DOHH2 (cell line): ENCODE measurements around the gene KNSTRN.

Source experiments
- EZH2phosphoT487 ChIP-seq: fragments of 200-600 bp; sonication (generic); IDR thresholded peaks from 2 replicates; pipeline ENCODE4 v1.6.1; 2017; ENCODE audit warnings: borderline replicate concordance, mild to moderate bottlenecking, antibody characterized with exemption, low read length, moderate library complexity, mixed read lengths
- TF ChIP-seq, protein P1 (sequence below): fragments of 200-600 bp; sonication (generic); IDR thresholded peaks from one replicate; pipeline ENCODE4 v1.5.1; 2014; ENCODE audit warnings: antibody characterized with exemption, mild to moderate bottlenecking, low read depth, low read length; ENCODE audit not compliant: poor library complexity, severe bottlenecking

- TF ChIP-seq, protein P1, sequence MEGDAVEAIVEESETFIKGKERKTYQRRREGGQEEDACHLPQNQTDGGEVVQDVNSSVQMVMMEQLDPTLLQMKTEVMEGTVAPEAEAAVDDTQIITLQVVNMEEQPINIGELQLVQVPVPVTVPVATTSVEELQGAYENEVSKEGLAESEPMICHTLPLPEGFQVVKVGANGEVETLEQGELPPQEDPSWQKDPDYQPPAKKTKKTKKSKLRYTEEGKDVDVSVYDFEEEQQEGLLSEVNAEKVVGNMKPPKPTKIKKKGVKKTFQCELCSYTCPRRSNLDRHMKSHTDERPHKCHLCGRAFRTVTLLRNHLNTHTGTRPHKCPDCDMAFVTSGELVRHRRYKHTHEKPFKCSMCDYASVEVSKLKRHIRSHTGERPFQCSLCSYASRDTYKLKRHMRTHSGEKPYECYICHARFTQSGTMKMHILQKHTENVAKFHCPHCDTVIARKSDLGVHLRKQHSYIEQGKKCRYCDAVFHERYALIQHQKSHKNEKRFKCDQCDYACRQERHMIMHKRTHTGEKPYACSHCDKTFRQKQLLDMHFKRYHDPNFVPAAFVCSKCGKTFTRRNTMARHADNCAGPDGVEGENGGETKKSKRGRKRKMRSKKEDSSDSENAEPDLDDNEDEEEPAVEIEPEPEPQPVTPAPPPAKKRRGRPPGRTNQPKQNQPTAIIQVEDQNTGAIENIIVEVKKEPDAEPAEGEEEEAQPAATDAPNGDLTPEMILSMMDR: no peak
- TF ChIP-seq EZH2phosphoT487: no peak
These were observed 39.9 kb upstream of the KNSTRN start for GRCh38 chr15:40342416-40343320.
